Measurements from ENCODE around the gene MACROH2A2. TPM values are rescaled to one million over a fixed set of nuclear protein-coding genes. Genes with fewer than 3 reads are reported as not detected.

The MACROH2A2 gene
- total and polyA plus RNA-seq, 2 of the 8 experiments (the other 6 are each of a cell fraction or from before 2014, with no cell fraction given), result 7.9 to 9.3 TPM

GRCh38 chr10:70132098-70133029, 79.7 kb downstream of the MACROH2A2 start, which contains the start of gene AIFM2 (continued):
- no peak; the same call in 1 of the 2 replicates for TF ChIP-seq GABPA (IDR thresholded peaks at IDR 0.05; ENCODE audit: borderline replicate concordance, insufficient read depth, low read length)
- TF ChIP-seq BACH1 (IDR thresholded peaks at IDR 0.05; ENCODE audit: low read length), result peak; percentile 87
- TF ChIP-seq MAX (IDR thresholded peaks at IDR 0.05), result peak; percentile 60
